ENCODE data around the gene RBPMS2. TPM values are rescaled to one million over a fixed set of nuclear protein-coding genes. Genes with fewer than 3 reads are reported as not detected.
A peak's percentile ranks its signal among the peaks of the same experiment; 100 is the strongest.
"Not testable (repeated sequence)": the region's sequence is repeated elsewhere in the genome, so short reads cannot be mapped to it uniquely, and the experiment has no call there.

The RBPMS2 gene
- polyA plus RNA-seq, 1 experiment: 0.88 TPM

GRCh38 chr15:64742385-64742784 lies 33.0 kb downstream of the RBPMS2 start:
- CTCF ChIA-PET: interaction anchor here (0.6 to 0.9 kb wide), 2 partner anchors 10 to 93 kb away, joined by 3 to 7 read pairs; no protein-coding TSS in a partner anchor
- POLR2A ChIA-PET: no interaction called here
- H3K4me3 ChIP-seq (ENCODE audit: low read depth, low read length): no peak overlapping the region
- H3K9me3 ChIP-seq (ENCODE audit: control insufficient read depth, insufficient read depth, low read length): no peaks in the 10 kb centered on the region; the same call in 1 of the 2 replicates
- TF ChIP-seq CTCF (IDR thresholded peaks at IDR 0.05; ENCODE audit: low read depth, low read length): no peak
- no peak overlapping the region for H3K27ac ChIP-seq (ENCODE audit: low read depth, low read length)
- no peak for DNase-seq (ENCODE audit: low read depth, low spot score)
- H3K27me3 ChIP-seq (ENCODE audit: control insufficient read depth, insufficient read depth, low read length): peaks cover 2% of the 10 kb centered on the region

GRCh38 chr15:64741708-64742107 lies 33.7 kb downstream of the RBPMS2 start:
- H3K27ac ChIP-seq (ENCODE audit: low read depth, low read length); CTCF ChIA-PET; H3K27me3 ChIP-seq (ENCODE audit: control insufficient read depth, insufficient read depth, low read length); POLR2A ChIA-PET; H3K4me3 ChIP-seq (ENCODE audit: low read depth, low read length); DNase-seq (ENCODE audit: low read depth, low spot score); H3K9me3 ChIP-seq (ENCODE audit: control insufficient read depth, insufficient read depth, low read length): not testable (repeated sequence)

GRCh38 chr15:64740311-64741170 lies 34.8 kb downstream of the RBPMS2 start:
- no peaks in the 10 kb centered on the region for H3K9me3 ChIP-seq (ENCODE audit: control insufficient read depth, insufficient read depth, low read length)
- no peak overlapping the region for H3K27ac ChIP-seq (ENCODE audit: low read depth, low read length)
- H3K27me3 ChIP-seq (ENCODE audit: control insufficient read depth, insufficient read depth, low read length): peaks cover 1% of the 10 kb centered on the region
- H3K4me3 ChIP-seq (ENCODE audit: low read depth, low read length): no peak overlapping the region
- ChIA-PET POLR2A (interaction anchor here (0.5 to 1.2 kb wide), 3 partner anchors 9 to 48 kb away, joined by 3 to 9 read pairs (median 4); no protein-coding TSS in a partner anchor), CTCF (interaction anchor here (0.8 to 1.4 kb wide), 6 partner anchors 9 to 96 kb away, joined by 3 to 6 read pairs (median 4); no protein-coding TSS in a partner anchor)
- TF ChIP-seq CTCF (IDR thresholded peaks at IDR 0.05; ENCODE audit: low read depth, low read length): peak; percentile 35
- no peak for DNase-seq (ENCODE audit: low read depth, low spot score)

- no peaks in the 10 kb centered on the region for H3K27me3 ChIP-seq (ENCODE audit: control insufficient read depth, insufficient read depth, low read length)
- DNase-seq (ENCODE audit: low read depth, low spot score): no peak
- ChIA-PET CTCF (interaction anchor here (0.8 to 1.4 kb wide), 4 partner anchors 8 to 71 kb away, joined by 3 to 6 read pairs (median 5); no protein-coding TSS in a partner anchor), POLR2A (interaction anchor here (0.5 to 1.2 kb wide), 2 partner anchors 10 to 46 kb away, joined by 4 read pairs; no protein-coding TSS in a partner anchor)
- H3K9me3 ChIP-seq (ENCODE audit: control insufficient read depth, insufficient read depth, low read length): no peaks in the 10 kb centered on the region
- TF ChIP-seq CTCF (IDR thresholded peaks at IDR 0.05; ENCODE audit: low read depth, low read length): no peak
- H3K4me3 ChIP-seq (ENCODE audit: low read depth, low read length): no peak overlapping the region
- H3K27ac ChIP-seq (ENCODE audit: low read depth, low read length): peak overlapping the region; percentile 31
Measured at GRCh38 chr15:64739577-64740143, 35.7 kb downstream of the RBPMS2 start.

GRCh38 chr15:64739156-64739555 lies 36.2 kb downstream of the RBPMS2 start:
- no peaks in the 10 kb centered on the region for H3K27me3 ChIP-seq (ENCODE audit: control insufficient read depth, insufficient read depth, low read length)
- no peak overlapping the region for H3K4me3 ChIP-seq (ENCODE audit: low read depth, low read length)
- ChIA-PET CTCF (no interaction called here), POLR2A (interaction anchor here (0.5 to 0.6 kb wide), 2 partner anchors 45 to 51 kb away, joined by 3 to 4 read pairs; no protein-coding TSS in a partner anchor)
- H3K27ac ChIP-seq (ENCODE audit: low read depth, low read length): no peak overlapping the region
- H3K9me3 ChIP-seq (ENCODE audit: control insufficient read depth, insufficient read depth, low read length): no peaks in the 10 kb centered on the region
- TF ChIP-seq CTCF (IDR thresholded peaks at IDR 0.05; ENCODE audit: low read depth, low read length): no peak
- DNase-seq (ENCODE audit: low read depth, low spot score): no peak

Data from AG04450 (cell line).